Measurements from ENCODE around the gene ELF5.

ELF5 gene

DNA sequence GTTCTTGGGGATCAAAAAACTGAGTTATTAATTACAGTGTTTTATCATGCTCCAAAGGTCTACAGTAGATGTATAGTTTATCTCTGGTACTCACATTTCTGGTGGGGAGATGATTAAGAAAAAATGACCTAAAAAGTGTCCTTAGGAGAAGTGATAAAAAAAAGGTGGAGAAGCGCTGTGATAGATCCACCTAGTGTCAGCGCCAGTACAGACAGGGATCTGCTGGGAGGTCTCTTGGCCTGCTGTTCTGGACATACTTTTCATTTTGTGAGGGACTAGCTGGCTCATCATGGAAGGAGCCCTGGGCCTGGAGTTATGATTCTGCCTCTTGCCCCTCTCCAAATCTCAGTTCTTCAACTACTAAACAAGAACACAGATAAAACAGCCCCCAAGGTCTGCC is 2.9 kb downstream of the ELF5 start:
- Mint-ChIP-seq H3K36me3 (no peaks in the 10 kb centered on the region), H3K9me3 (no peaks in the 10 kb centered on the region), H3K4me3 (no peak overlapping the region), H3K27me3 (no peaks in the 10 kb centered on the region), H3K27ac (no peak overlapping the region), H3K4me1 (no peaks in the 10 kb centered on the region)
- no peak for DNase-seq
- CTCF ChIA-PET, result no interaction called here

DNA sequence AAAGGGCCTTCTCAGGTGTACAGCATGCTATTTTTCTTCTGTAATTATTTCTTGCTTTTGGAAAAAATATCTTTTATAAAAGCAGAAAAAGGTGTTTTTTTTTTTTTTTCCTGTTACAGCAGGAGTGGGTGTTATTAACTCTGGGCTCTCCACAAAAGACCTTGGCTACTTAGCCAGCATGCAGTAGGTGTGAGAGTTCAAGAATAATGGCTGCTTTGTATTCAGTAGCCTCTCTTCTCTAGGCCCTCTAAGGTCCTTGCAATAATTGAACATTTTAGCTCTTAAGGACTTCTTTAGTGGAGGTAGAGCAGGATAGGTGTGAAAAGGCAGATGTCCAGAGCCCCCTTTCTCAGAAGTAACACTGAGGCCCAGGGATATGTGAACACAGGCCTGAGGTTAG is 3.4 kb downstream of the ELF5 start:
- no peaks in the 10 kb centered on the region for H3K9me3 Mint-ChIP-seq
- no peak overlapping the region for H3K4me3 Mint-ChIP-seq
- no peaks in the 10 kb centered on the region for H3K4me1 Mint-ChIP-seq
- no peak for DNase-seq
- CTCF ChIA-PET, result no interaction called here
- no peaks in the 10 kb centered on the region for H3K36me3 Mint-ChIP-seq
- no peak overlapping the region for H3K27ac Mint-ChIP-seq
- no peaks in the 10 kb centered on the region for H3K27me3 Mint-ChIP-seq

- no peaks in the 10 kb centered on the region for H3K9me3 Mint-ChIP-seq
- H3K36me3 Mint-ChIP-seq, result no peaks in the 10 kb centered on the region
- DNase-seq, result no peak
- H3K4me1 Mint-ChIP-seq, result no peaks in the 10 kb centered on the region
- no peak overlapping the region for H3K27ac Mint-ChIP-seq
- H3K27me3 Mint-ChIP-seq, result no peaks in the 10 kb centered on the region
- H3K4me3 Mint-ChIP-seq, result no peak overlapping the region
- CTCF ChIA-PET, result no interaction called here
Measured at GRCh38 chr11:34509336-34509876, 4.2 kb downstream of the ELF5 start.

DNA sequence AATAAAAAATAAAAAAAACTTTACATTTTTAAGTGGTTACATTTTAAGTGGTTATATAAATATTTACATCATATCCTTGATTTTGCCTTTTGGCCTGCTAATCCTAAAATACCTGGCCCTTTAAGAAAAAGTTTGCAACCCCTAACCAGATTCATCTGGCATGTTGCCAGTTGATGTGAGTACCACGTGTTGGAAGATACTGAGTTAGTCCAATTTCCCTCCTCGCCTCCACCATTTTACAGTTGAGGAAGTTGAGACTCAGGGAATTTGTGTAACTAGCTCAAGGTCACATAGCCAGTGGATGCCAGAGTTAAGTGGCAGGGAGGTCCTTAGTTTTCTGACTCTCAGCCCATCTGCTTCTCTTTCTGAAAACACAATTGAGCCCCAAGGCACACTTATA is 5.1 kb downstream of the ELF5 start:
- H3K36me3 Mint-ChIP-seq, result no peaks in the 10 kb centered on the region
- CTCF ChIA-PET, result no interaction called here
- DNase-seq, result no peak
- H3K4me1 Mint-ChIP-seq, result no peaks in the 10 kb centered on the region
- no peak overlapping the region for H3K27ac Mint-ChIP-seq
- no peak overlapping the region for H3K4me3 Mint-ChIP-seq
- no peaks in the 10 kb centered on the region for H3K27me3 Mint-ChIP-seq
- no peaks in the 10 kb centered on the region for H3K9me3 Mint-ChIP-seq

GRCh38 chr11:34507610-34508009 is 6.0 kb downstream of the ELF5 start:
- Mint-ChIP-seq H3K36me3 (no peaks in the 10 kb centered on the region), H3K4me1 (no peaks in the 10 kb centered on the region), H3K27me3 (no peaks in the 10 kb centered on the region), H3K27ac (no peak overlapping the region), H3K4me3 (no peak overlapping the region), H3K9me3 (no peaks in the 10 kb centered on the region)
- CTCF ChIA-PET, result no interaction called here
- DNase-seq, result no peak

- no peak overlapping the region for H3K4me3 Mint-ChIP-seq
- CTCF ChIA-PET, result no interaction called here
- no peak for DNase-seq
- H3K27me3 Mint-ChIP-seq, result peaks cover 1% of the 10 kb centered on the region
- H3K9me3 Mint-ChIP-seq, result no peaks in the 10 kb centered on the region
- no peaks in the 10 kb centered on the region for H3K36me3 Mint-ChIP-seq
- H3K4me1 Mint-ChIP-seq, result no peaks in the 10 kb centered on the region
- H3K27ac Mint-ChIP-seq, result no peak overlapping the region
Measured at GRCh38 chr11:34507156-34507555, 6.4 kb downstream of the ELF5 start.

DNA sequence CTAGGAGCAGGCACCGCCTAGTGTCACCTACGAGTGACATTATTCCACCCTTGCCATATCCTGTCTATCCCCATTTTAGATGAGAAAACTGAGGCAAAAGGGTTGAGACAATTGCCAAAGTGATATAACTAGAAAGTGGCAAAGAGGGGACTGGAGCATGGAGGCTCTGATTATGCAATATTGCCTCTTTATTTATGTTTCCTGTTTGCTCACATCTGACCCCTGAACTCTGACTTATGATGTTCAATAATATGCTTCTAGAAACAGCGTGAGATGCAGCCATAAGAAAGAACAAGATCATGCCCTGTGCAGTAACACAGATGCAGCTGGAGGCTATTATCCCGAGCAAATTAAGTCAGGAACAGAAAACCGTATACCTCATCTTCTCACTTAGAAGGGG is 7.7 kb downstream of the ELF5 start:
- no peaks in the 10 kb centered on the region for H3K9me3 Mint-ChIP-seq
- H3K27ac Mint-ChIP-seq, result no peak overlapping the region
- H3K36me3 Mint-ChIP-seq, result no peaks in the 10 kb centered on the region
- CTCF ChIA-PET, result no interaction called here
- H3K4me3 Mint-ChIP-seq, result no peak overlapping the region
- DNase-seq, result no peak
- H3K27me3 Mint-ChIP-seq, result peaks cover 13% of the 10 kb centered on the region
- no peaks in the 10 kb centered on the region for H3K4me1 Mint-ChIP-seq

- Mint-ChIP-seq H3K4me3 (no peak overlapping the region), H3K4me1 (no peaks in the 10 kb centered on the region), H3K9me3 (no peaks in the 10 kb centered on the region), H3K36me3 (no peaks in the 10 kb centered on the region), H3K27me3 (peaks cover 16% of the 10 kb centered on the region), H3K27ac (no peak overlapping the region)
- no peak for DNase-seq
- CTCF ChIA-PET, result interaction anchor here (1.3 to 1.9 kb wide), 2 partner anchors 9 to 10 kb away, joined by 4 to 7 read pairs; partner anchors contain the start of gene ELF5
Measured at GRCh38 chr11:34502949-34503348, 10.6 kb downstream of the ELF5 start.

DNA sequence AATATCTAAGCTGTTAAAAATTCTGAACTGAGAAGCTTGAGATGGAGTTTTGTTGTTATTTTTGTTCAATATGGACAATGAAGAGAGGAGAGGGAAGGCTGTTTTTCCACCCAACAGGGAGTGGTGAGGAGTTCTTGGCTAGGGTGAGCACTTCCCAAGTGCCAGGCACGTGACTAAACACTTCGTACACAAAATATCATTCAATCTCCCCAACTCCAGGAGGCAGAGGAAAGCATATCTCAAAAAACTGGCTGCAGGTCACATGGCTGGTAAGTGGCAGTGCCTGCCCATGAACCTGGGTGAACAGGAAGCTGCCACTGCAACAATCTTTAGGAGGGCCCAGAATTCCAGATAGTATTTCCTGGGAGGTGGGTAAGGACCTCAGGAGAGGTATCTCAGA is 11.6 kb downstream of the ELF5 start:
- CTCF ChIA-PET, result interaction anchor here (1.3 kb wide), 1 partner anchor 11 kb away, joined by 4 read pairs; the partner anchor contains the start of gene ELF5
- Mint-ChIP-seq H3K9me3 (no peaks in the 10 kb centered on the region), H3K36me3 (no peaks in the 10 kb centered on the region), H3K27ac (no peak overlapping the region), H3K4me3 (no peak overlapping the region), H3K27me3 (peaks cover 16% of the 10 kb centered on the region), H3K4me1 (no peaks in the 10 kb centered on the region)
- no peak for DNase-seq

- Mint-ChIP-seq H3K4me1 (no peaks in the 10 kb centered on the region), H3K36me3 (no peaks in the 10 kb centered on the region), H3K27me3 (peaks cover 18% of the 10 kb centered on the region), H3K27ac (no peak overlapping the region), H3K4me3 (no peak overlapping the region), H3K9me3 (no peaks in the 10 kb centered on the region)
- DNase-seq, result no peak
- CTCF ChIA-PET, result interaction anchor here (1.3 kb wide), 1 partner anchor 11 kb away, joined by 4 read pairs; the partner anchor contains the start of gene ELF5
Measured at GRCh38 chr11:34501500-34501899, 12.1 kb downstream of the ELF5 start.

GRCh38 chr11:34499719-34500500 is 13.7 kb downstream of the ELF5 start:
- CTCF ChIA-PET, result no interaction called here
- Mint-ChIP-seq H3K27ac (no peak overlapping the region), H3K4me3 (no peak overlapping the region), H3K4me1 (no peaks in the 10 kb centered on the region), H3K9me3 (no peaks in the 10 kb centered on the region), H3K27me3 (peaks cover 21% of the 10 kb centered on the region), H3K36me3 (no peaks in the 10 kb centered on the region)
- no peak for DNase-seq

- no peak overlapping the region for H3K4me3 Mint-ChIP-seq
- peaks cover 14% of the 10 kb centered on the region for H3K27me3 Mint-ChIP-seq
- CTCF ChIA-PET, result no interaction called here
- no peak overlapping the region for H3K27ac Mint-ChIP-seq
- no peaks in the 10 kb centered on the region for H3K36me3 Mint-ChIP-seq
- DNase-seq, result no peak
- no peaks in the 10 kb centered on the region for H3K4me1 Mint-ChIP-seq
- H3K9me3 Mint-ChIP-seq, result no peaks in the 10 kb centered on the region
Measured at GRCh38 chr11:34495724-34496377, 17.7 kb downstream of the ELF5 start.

DNA sequence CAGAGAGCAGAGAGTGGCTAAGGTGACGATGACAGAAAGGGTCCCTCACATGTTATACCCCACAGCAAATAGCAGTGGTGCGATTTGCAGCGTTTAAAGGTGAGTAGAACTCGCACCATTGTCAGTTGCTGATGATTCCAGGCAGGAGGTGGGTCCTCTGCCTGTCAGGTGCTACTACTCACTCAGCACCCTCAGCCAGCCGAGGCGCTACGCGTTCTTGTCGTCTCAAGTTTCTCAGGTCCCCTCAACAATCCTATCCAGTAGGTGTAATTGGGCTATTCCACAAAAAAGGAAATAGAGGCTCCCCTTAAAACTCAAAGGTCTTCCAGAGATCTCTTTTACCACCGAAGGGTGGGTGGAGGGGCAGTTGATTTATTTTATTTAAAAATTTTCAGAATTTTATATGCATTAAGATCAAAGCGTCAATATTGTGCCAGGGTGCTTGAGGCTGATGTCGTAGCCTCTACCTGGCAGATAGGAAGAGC is 18.3 kb downstream of the ELF5 start:
- CTCF ChIA-PET, result no interaction called here
- no peak for DNase-seq
- Mint-ChIP-seq H3K4me1 (no peaks in the 10 kb centered on the region), H3K36me3 (no peaks in the 10 kb centered on the region), H3K9me3 (no peaks in the 10 kb centered on the region), H3K27ac (no peak overlapping the region), H3K27me3 (peaks cover 13% of the 10 kb centered on the region), H3K4me3 (no peak overlapping the region)

DNA sequence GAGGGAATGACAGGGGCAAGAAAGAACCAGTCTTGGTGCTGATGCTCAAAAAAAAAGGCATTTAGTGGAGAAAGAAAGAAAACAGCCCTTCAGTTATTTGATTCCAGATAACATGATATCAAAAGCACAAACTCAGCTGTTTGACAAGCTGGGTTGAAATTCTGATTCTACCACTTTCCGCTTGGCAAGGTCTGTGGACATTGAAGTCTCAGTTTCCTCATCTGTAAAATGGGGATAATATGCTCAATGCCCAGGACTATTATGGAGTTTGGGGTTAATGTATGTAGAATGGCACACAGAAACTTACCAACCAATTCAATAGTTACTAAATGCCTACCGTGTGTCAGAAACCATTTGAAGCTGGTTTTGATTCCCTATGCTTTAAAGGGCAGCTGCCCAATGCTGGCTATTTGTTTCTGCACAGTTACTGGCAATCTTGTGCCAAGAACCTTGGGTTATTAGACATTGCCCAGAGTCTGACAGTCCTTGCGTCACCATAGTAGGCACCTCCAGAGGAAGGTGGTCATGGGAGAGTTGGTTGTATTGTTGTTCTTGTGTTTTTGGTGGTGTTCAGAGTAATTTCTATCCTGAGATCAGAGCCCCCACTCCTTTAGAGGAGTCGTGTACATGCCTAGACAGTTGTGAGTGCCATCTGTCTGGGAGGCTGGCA is 19.5 kb downstream of the ELF5 start:
- H3K36me3 Mint-ChIP-seq, result no peaks in the 10 kb centered on the region
- H3K27ac Mint-ChIP-seq, result no peak overlapping the region
- H3K4me3 Mint-ChIP-seq, result no peak overlapping the region
- DNase-seq, result no peak
- H3K9me3 Mint-ChIP-seq, result no peaks in the 10 kb centered on the region
- H3K4me1 Mint-ChIP-seq, result no peaks in the 10 kb centered on the region
- peaks cover 11% of the 10 kb centered on the region for H3K27me3 Mint-ChIP-seq
- CTCF ChIA-PET, result interaction anchor here (0.6 to 1.6 kb wide), 4 partner anchors 20 to 686 kb away, joined by 3 to 4 read pairs (median 4); no protein-coding TSS in a partner anchor

All from activated naive CD4-positive, alpha-beta T cell treated with anti-CD3 and anti-CD28 coated beads, Interleukin-2, amount 10 ng/mL, durations not matched to agents 7 days and 5 days (primary cell).